SU-DHL-6 (cell line): ENCODE measurements around the gene KAZN.

Experiments used
- H2AFZ ChIP-seq: fragments of 200-600 bp; sonication (generic); 2 replicates; pipeline ENCODE4 v1.6.1; 2014; ENCODE audit warnings: low read depth, mild to moderate bottlenecking, moderate library complexity, mixed read lengths, antibody characterized with exemption, low read length; ENCODE audit not compliant: severe bottlenecking
- H3F3A ChIP-seq: fragments of 200-600 bp; shearing (Covaris generic); 2 replicates; pipeline ENCODE4 v1.6.0; 2016; ENCODE audit warnings: antibody characterized with exemption, mild to moderate bottlenecking; ENCODE audit not compliant: insufficient read depth
- H3K27ac ChIP-seq: fragments of 200-600 bp; sonication (generic); 2 replicates; pipeline ENCODE4 v1.5.1; 2016; ENCODE audit warnings: low read depth, mild to moderate bottlenecking, low read length, moderate library complexity, mixed read lengths
- H3K27me3 ChIP-seq: fragments of 200-600 bp; sonication (generic), shearing (Covaris generic); 2 replicates; pipeline ENCODE4 v1.6.0; 2014; ENCODE audit warnings: mild to moderate bottlenecking, low read length
- H3K36me3 ChIP-seq: fragments of 200-600 bp; sonication (generic); 2 replicates; pipeline ENCODE4 v1.6.1; 2014; ENCODE audit warnings: mild to moderate bottlenecking, low read length, mixed read lengths
- H3K4me2 ChIP-seq: fragments of 300-600, 200-600 bp; shearing (Covaris generic), sonication (generic); 2 replicates; pipeline ENCODE4 v1.6.0; 2014; ENCODE audit warnings: low read length, low read depth, mild to moderate bottlenecking; ENCODE audit not compliant: poor library complexity, severe bottlenecking
- H3K4me3 ChIP-seq: fragments of 200-600 bp; sonication (generic); 2 replicates; pipeline ENCODE4 v1.5.1; 2014; ENCODE audit warnings: antibody characterized with exemption, low read length, mild to moderate bottlenecking, mixed read lengths; ENCODE audit not compliant: insufficient read depth, poor library complexity, severe bottlenecking
- H3K79me2 ChIP-seq: fragments of 200-600 bp; sonication (generic); 2 replicates; pipeline ENCODE4 v1.6.1; 2014; ENCODE audit warnings: mild to moderate bottlenecking, low read length, moderate library complexity; ENCODE audit not compliant: insufficient read depth
- H3K9ac ChIP-seq: fragments of 200-600 bp; sonication (generic); 2 replicates; pipeline ENCODE4 v1.7.0; 2014; ENCODE audit warnings: mild to moderate bottlenecking, low read length
- H3K9me2 ChIP-seq: fragments of 200-600 bp; sonication (generic); replicated peaks from 2 replicates; pipeline ENCODE4 v1.6.1; 2014; ENCODE audit warnings: low read length; ENCODE audit not compliant: insufficient read depth
- H3K9me3 ChIP-seq: fragments of 200-600 bp; sonication (generic); 2 replicates; pipeline ENCODE4 v1.6.1; 2014; ENCODE audit warnings: low read length, mixed read lengths; ENCODE audit not compliant: insufficient read depth
- H4K20me1 ChIP-seq: fragments of 200-600 bp; sonication (generic); 2 replicates; pipeline ENCODE4 v1.6.1; 2014; ENCODE audit warnings: low read depth, mild to moderate bottlenecking, antibody characterized with exemption, low read length, moderate library complexity, mixed read lengths
- EZH2phosphoT487 ChIP-seq: fragments of 200-600 bp; sonication (generic), shearing (Covaris generic); conservative IDR thresholded peaks from 2 replicates; pipeline ENCODE4 v1.6.1; 2018; ENCODE audit warnings: mild to moderate bottlenecking, antibody characterized with exemption, low read length, moderate library complexity, mixed read lengths
- TF ChIP-seq, protein P1 (sequence below): fragments of 200-600 bp; sonication (generic); IDR thresholded peaks from one replicate; pipeline ENCODE4 v1.5.1; 2017; ENCODE audit warnings: antibody characterized with exemption, mild to moderate bottlenecking, low read length, moderate library complexity; ENCODE audit not compliant: insufficient read depth, poor library complexity, severe bottlenecking

Gene KAZN

DNA sequence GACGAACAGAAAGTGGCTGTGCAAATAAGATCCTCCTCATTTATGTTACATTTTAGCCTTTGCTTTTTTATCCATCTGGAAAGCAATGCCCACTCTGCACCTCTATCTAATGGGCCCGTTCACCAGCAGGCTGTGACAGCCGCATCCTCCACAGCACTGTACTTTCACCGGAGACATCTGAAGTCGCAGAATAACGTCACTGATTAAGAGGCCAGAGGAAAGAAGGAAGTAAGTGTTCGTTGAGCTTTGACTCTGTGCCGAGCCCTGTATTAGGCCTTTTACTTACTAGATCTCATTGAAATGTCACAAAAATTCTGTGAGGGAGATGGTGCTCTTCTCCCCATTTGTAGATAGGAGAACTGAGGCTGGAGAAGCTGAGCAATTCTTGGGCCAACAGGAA is 62.3 kb downstream of the KAZN start:
- Histone ChIP-seq H3K4me3 (no peak overlapping the region), H3K79me2 (no peaks in the 10 kb centered on the region), H3K36me3 (no peaks in the 10 kb centered on the region), H2AFZ (no peak overlapping the region), H3F3A (no peaks in the 10 kb centered on the region), H3K9me3 (no peaks in the 10 kb centered on the region), H4K20me1 (no peaks in the 10 kb centered on the region), H3K9me2 (no peaks in the 10 kb centered on the region), H3K27me3 (no peaks in the 10 kb centered on the region), H3K27ac (no peak overlapping the region), H3K4me2 (no peak overlapping the region), H3K9ac (no peak overlapping the region)
- TF ChIP-seq, protein P1, sequence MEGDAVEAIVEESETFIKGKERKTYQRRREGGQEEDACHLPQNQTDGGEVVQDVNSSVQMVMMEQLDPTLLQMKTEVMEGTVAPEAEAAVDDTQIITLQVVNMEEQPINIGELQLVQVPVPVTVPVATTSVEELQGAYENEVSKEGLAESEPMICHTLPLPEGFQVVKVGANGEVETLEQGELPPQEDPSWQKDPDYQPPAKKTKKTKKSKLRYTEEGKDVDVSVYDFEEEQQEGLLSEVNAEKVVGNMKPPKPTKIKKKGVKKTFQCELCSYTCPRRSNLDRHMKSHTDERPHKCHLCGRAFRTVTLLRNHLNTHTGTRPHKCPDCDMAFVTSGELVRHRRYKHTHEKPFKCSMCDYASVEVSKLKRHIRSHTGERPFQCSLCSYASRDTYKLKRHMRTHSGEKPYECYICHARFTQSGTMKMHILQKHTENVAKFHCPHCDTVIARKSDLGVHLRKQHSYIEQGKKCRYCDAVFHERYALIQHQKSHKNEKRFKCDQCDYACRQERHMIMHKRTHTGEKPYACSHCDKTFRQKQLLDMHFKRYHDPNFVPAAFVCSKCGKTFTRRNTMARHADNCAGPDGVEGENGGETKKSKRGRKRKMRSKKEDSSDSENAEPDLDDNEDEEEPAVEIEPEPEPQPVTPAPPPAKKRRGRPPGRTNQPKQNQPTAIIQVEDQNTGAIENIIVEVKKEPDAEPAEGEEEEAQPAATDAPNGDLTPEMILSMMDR: no peak
- TF ChIP-seq EZH2phosphoT487: no peak

DNA sequence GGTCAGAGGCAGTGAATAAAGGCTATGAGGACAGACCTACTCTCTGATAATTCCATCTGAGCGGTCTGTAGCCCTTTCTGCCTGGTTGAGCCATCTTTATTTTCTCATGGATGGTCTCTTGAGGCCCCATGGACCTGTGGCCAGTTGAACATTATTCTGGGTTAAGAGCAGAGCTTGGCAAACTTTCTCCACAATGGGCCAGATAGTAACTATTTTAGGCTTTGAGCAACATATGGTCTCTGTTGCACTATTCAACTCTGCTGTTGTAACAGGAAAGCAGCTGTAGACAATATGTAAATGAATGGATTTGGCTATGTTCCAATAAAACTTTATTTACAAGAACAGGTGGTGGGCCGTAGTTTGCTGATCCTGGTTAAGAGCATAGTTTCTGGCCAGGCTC is 62.7 kb downstream of the KAZN start:
- H3K9ac ChIP-seq: no peak overlapping the region
- H3K79me2 ChIP-seq: no peaks in the 10 kb centered on the region
- no peaks in the 10 kb centered on the region for H3K36me3 ChIP-seq
- no peak overlapping the region for H3K4me3 ChIP-seq
- TF ChIP-seq EZH2phosphoT487: no peak
- TF ChIP-seq, protein P1: no peak
- no peaks in the 10 kb centered on the region for H3F3A ChIP-seq
- H3K27me3 ChIP-seq: no peaks in the 10 kb centered on the region
- no peaks in the 10 kb centered on the region for H4K20me1 ChIP-seq
- H3K4me2 ChIP-seq: no peak overlapping the region
- H2AFZ ChIP-seq: no peak overlapping the region
- no peak overlapping the region for H3K27ac ChIP-seq
- H3K9me2 ChIP-seq: no peaks in the 10 kb centered on the region
- H3K9me3 ChIP-seq: no peaks in the 10 kb centered on the region

DNA sequence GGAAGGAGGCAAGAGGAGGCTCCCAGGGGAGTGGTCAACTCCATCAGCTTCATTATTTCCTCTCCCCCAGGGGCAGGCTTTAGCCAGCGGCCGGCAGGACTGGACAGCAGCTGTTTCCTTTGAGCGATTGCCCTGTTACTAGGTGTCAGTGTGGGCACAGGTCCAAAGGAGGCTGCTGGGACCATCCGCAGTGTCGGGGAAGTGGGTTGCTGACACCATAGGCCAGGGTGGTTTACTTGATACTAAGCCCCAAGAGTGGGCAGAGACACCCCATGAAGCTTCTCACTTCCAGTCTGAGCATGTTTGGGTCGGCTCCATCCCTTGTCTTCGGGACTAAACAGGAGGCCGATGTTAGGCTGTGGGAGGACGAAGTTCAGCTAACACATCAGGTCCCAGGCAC is 63.6 kb downstream of the KAZN start:
- no peak overlapping the region for H3K27ac ChIP-seq
- TF ChIP-seq, protein P1: no peak
- TF ChIP-seq EZH2phosphoT487: no peak
- no peaks in the 10 kb centered on the region for H3K27me3 ChIP-seq

DNA sequence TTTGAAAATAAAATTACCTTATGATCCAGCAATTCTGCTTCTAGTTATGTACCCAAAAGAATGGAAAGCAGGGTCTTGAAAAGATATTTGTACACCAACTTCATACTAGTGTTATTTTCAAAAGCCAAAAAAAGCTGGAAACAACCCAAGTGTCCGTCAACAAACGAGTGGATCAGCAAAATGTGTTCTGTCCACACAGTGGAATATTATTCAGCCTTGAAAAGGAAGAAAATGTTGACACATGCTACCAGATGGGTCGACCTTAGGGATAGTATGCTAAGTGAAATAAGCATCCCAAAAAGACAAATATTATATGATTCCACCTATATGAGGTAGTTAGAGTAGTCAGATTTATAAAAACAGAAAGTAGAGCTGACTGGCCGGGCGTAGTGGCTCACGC is 65.3 kb downstream of the KAZN start:
- no peaks in the 10 kb centered on the region for H3K36me3 ChIP-seq
- H3K4me3 ChIP-seq: no peak overlapping the region
- no peaks in the 10 kb centered on the region for H3K79me2 ChIP-seq
- H4K20me1 ChIP-seq: no peaks in the 10 kb centered on the region
- no peak overlapping the region for H3K9ac ChIP-seq
- no peaks in the 10 kb centered on the region for H3K9me2 ChIP-seq
- H3F3A ChIP-seq: no peaks in the 10 kb centered on the region
- H3K27ac ChIP-seq: no peak overlapping the region
- no peak overlapping the region for H2AFZ ChIP-seq
- no peak overlapping the region for H3K4me2 ChIP-seq
- TF ChIP-seq EZH2phosphoT487: no peak
- TF ChIP-seq, protein P1: no peak
- no peaks in the 10 kb centered on the region for H3K27me3 ChIP-seq
- no peaks in the 10 kb centered on the region for H3K9me3 ChIP-seq

More for the DNA sequence above, 63.6 kb downstream of the KAZN start:
- H3K4me2 ChIP-seq: no peak overlapping the region
- H3K4me3 ChIP-seq: no peak overlapping the region
- H4K20me1 ChIP-seq: no peaks in the 10 kb centered on the region
- H3K79me2 ChIP-seq: no peaks in the 10 kb centered on the region
- no peak overlapping the region for H3K9ac ChIP-seq
- no peaks in the 10 kb centered on the region for H3K9me2 ChIP-seq
- no peaks in the 10 kb centered on the region for H3K36me3 ChIP-seq
- H2AFZ ChIP-seq: no peak overlapping the region
- H3F3A ChIP-seq: no peaks in the 10 kb centered on the region
- no peaks in the 10 kb centered on the region for H3K9me3 ChIP-seq
